Activated T-cell treated with anti-CD3 and anti-CD28 coated beads for 4 hours (primary cell): ENCODE measurements around the gene PPP4R3B.
"Not testable (repeated sequence)": the region's sequence is repeated elsewhere in the genome, so short reads cannot be mapped to it uniquely, and the experiment has no call there.

Source experiments
- DNase-seq: peaks from one replicate; pipeline ENCODE4 v3.0.0-alpha.2; 2020

Gene PPP4R3B

GRCh38 chr2:55617175-55618024, at the start of gene PPP4R3B:
Gene PPP4R3B (minus strand): TSS chr2:55617622. CDS start chr2:55617285, 337 bp downstream.
- peak; percentile 95 for DNase-seq

GRCh38 chr2:55653255-55653654, 35.8 kb upstream of the PPP4R3B start:
- no peak for DNase-seq

- DNase-seq, result no peak
Measured at GRCh38 chr2:55649211-55649610, 31.8 kb upstream of the PPP4R3B start.

- no peak for DNase-seq
Measured at GRCh38 chr2:55636831-55637230, 19.4 kb upstream of the PPP4R3B start.

DNA sequence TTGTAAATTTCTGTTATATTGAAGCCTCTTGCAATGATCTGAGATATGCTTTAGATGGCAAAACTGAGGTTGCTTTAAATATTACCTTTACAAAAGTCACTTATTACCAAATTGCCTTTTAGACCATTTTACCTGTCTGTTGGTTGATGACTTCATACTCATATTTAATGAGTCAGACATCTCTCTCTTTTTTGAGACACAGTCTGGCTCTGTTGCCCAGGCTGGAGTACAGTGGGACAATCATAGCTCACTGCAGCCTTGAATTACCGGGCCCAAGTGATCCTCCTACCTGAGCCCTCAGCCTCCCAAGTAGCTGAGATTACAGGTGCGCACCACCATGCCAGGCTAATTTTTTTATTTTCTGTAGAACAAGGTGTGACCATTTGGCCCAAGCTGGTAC, 11.5 kb upstream of the PPP4R3B start:
- no peak for DNase-seq

- no peak for DNase-seq
Measured at GRCh38 chr2:55627915-55628314, 10.5 kb upstream of the PPP4R3B start.

DNA sequence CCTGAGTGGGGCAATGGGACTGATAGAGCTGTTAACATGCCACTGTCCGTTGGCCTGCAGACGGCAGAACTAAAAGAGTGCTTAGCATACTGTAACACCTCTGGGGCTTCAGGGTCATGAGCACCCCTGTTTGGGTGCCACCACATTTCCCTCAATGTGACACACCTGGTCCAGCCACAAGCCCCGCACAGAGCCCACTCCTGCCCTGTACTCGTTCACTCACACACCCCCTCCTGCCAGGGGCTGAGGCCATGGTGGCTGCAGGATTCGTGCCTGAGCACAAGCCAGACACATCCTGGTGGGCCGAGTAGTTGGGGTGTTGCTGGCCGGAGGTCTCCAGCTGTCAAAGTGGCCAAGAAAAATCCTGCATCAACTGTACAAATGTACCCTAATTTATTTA, 4.4 kb upstream of the PPP4R3B start:
- DNase-seq, result no peak

GRCh38 chr2:55620123-55620779, 2.8 kb upstream of the PPP4R3B start:
- DNase-seq, result no peak

DNA sequence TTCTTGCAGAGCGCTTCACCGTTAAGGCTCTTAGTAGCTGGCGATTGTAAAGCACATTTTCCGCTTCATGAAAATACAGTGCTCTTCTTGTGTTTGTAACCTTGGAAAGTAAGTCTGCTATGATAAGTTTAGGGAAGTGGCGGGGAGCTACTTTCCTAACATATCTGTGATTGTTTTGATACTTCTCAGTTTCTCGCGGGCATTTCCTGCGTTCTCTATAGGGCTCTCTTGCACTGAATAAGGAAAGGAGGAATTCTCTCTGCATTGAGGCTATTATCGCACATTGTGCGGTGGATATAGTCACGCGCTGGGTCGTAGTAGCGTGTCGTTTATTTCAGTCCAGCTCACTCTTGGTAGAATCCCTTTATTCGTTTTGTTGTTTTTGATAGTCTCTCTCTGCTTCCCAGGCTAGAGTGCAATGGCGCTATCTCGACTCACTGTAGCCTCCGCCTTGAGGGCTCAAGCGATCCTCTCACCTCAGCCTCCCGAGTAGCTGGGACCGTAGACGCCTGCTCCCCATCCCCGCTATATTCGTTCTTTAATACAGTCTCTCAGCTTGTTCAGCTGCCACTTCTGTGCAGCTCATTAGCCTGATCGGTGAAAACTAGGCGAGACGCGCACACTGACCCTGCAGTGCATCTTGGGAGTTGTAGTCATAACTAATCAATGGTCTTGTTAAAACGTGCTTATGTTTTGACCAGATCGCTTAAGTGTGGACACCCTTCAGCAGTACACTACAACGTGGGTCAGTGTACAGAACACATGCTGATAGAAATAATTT, 1.0 kb upstream of the PPP4R3B start:
- peak; percentile 29 for DNase-seq

- DNase-seq, result no peak
Measured at GRCh38 chr2:55618025-55618274, 528 bp upstream of the PPP4R3B start.

- DNase-seq, result peak; percentile 11
Measured at GRCh38 chr2:55616551-55617174, 759 bp downstream of the PPP4R3B start.

DNA sequence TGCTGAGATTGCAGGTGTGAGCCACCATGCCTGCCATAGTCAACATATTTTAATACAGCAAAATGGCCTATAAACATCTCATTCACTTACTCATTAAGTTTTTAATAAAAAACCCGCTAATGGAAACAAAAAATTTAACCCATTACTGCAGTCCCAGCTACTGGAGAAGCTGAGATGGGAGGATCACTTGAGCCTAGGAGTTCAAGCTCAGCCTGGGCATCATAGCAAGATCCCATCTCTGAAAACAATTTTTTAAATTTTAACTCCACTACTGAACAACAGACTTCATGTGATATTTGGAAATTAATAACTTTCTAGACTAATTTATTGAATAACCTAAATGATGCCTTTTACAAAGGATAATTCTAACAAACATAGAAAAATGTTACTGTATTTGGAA, 5.4 kb downstream of the PPP4R3B start:
- DNase-seq, result no peak

- DNase-seq, result no peak
Measured at GRCh38 chr2:55610954-55611743, 6.3 kb downstream of the PPP4R3B start.

DNA sequence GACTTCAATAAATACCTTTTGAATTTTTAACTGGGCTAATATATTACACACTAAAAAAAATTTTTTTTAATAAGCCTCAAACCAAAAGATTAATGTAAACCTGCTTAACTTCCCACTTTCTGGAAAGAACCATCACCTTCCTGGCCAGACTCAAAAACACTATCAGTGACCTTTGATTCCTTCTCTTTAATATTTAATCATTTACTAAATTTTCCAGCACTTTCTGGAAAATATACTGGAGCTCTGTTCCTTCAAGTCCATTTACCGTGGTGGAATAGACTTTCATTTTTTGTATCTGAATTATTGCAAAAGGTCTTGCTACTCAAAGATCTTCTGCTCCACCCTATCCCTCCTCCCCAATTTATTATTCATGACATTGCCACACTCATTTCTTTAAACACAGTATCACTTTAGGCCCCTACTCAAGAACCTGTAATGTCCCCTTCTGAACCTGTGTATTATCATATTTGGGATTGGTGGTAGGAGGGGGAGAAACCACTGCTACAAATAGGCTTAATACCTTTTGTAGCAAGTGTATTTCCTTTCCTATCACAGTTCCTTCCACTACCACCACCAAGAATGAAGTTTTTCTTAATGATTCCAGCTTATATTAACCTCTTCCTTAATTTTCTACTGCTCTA, 7.4 kb downstream of the PPP4R3B start:
- DNase-seq, result no peak

- no peak for DNase-seq
Measured at GRCh38 chr2:55609193-55609794, 8.1 kb downstream of the PPP4R3B start.

- no peak for DNase-seq
Measured at GRCh38 chr2:55607717-55608116, 9.7 kb downstream of the PPP4R3B start.

DNA sequence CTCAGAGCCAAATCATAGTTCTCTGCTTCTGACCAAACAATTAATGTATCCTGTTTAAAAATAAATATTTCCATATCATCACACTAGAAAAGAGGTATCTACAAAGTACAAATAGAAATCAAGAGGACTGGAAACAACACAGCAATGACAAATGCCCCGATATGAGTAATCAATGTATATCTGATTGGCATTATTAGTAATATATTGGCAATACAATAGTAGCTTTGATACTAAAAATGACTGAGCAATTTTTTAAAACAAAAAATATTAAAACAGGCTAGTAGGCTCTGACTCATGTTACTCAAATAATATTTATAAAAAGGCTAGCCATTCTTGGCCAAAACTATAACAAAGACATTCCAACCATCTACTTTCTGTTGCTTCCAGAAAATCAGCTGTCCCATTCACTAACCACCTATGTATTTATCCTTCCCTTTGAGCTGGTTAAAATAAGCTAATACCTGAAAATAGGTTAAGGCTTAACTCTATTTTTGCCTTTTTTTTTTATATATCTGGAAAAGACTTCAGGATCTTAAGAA, 13.3 kb downstream of the PPP4R3B start:
- no peak for DNase-seq

DNA sequence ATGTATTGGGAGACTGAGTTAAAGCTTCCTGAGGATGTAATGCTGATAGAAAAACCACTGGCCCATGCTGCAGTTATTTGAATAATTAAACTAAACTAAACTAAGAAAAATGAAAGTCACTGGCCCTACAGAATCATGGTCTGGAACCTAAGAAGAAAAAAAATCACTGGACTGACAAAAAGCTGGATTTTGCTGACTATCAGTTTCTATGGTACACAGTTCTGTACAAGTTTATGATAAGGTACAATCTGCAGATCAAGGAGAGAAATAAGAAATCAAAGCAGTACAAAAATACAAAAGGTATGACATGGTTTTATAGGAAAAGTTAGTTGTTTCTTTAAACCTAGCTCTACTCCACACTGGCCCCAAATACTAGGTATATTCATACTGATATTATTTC, 15.6 kb downstream of the PPP4R3B start:
- no peak for DNase-seq

- no peak for DNase-seq
Measured at GRCh38 chr2:55598056-55598795, 19.2 kb downstream of the PPP4R3B start.

GRCh38 chr2:55596795-55597194, 20.6 kb downstream of the PPP4R3B start:
- not testable (repeated sequence) for DNase-seq

DNA sequence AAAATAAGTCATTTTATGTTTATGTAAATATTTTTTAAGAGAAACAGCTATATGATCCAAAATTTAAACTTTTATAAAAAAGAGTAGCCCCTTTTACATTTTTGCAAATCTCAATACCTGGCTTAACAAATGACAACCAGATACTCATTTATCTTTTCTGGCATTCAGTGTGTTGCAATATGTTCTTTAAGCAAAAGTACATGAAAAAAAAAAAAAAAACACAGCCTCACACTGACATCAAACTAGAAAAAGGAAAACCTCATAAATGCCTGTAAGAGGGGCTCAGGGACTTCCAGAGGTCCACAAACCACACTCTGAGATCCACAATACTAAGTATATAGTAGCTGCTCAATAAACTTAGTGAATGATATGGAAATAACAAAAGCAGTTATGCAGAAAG, 21.9 kb downstream of the PPP4R3B start:
- DNase-seq, result no peak
